PC-3 (cell line): ENCODE results near the gene OR5L1.

Source experiments
- EZH2 ChIP-seq: fragments of 300-600 bp; sonication (generic); IDR thresholded peaks from one replicate; pipeline ENCODE4 v1.6.1; 2017; ENCODE audit warnings: antibody characterized with exemption, mild to moderate bottlenecking, low read length; ENCODE audit not compliant: unreplicated experiment
- EZH2phosphoT487 ChIP-seq: fragments of 300-600 bp; sonication (generic); IDR thresholded peaks from 2 replicates; pipeline ENCODE4 v1.6.1; 2018; ENCODE audit warnings: mild to moderate bottlenecking, antibody characterized with exemption, low read length, borderline replicate concordance
- TF ChIP-seq, protein P1 (sequence below): fragments of 300-600 bp; sonication (generic); conservative IDR thresholded peaks from 2 replicates; pipeline ENCODE4 v1.5.1; 2017; ENCODE audit warnings: antibody characterized with exemption, low read depth, mild to moderate bottlenecking, low read length

DNA sequence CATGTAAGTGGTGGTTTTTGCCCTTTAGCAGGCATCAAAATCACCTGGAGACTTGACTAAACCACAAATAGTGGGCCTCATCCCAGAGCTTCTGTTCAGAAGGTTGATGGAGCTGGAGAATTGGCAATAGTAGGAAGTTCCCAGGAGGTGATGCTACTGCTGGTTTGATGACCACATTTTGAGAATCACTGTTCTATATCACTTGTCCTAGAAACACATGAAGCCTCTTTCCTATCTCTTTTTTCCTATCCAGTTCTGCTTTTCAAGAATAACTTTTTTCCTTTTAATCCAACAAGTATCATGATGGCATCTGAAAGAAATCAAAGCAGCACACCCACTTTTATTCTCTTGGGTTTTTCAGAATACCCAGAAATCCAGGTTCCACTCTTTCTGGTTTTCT is 38.0 kb upstream of the OR5L1 start, which contains the start of gene OR5D13:
- TF ChIP-seq, protein P1, sequence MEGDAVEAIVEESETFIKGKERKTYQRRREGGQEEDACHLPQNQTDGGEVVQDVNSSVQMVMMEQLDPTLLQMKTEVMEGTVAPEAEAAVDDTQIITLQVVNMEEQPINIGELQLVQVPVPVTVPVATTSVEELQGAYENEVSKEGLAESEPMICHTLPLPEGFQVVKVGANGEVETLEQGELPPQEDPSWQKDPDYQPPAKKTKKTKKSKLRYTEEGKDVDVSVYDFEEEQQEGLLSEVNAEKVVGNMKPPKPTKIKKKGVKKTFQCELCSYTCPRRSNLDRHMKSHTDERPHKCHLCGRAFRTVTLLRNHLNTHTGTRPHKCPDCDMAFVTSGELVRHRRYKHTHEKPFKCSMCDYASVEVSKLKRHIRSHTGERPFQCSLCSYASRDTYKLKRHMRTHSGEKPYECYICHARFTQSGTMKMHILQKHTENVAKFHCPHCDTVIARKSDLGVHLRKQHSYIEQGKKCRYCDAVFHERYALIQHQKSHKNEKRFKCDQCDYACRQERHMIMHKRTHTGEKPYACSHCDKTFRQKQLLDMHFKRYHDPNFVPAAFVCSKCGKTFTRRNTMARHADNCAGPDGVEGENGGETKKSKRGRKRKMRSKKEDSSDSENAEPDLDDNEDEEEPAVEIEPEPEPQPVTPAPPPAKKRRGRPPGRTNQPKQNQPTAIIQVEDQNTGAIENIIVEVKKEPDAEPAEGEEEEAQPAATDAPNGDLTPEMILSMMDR, result no peak
- no peak for TF ChIP-seq EZH2phosphoT487
- TF ChIP-seq EZH2, result no peak
